Esophagus (tissue), 2 donors: ENCODE data around the gene YAF2. TPM values are rescaled to one million over a fixed set of nuclear protein-coding genes. Genes with fewer than 3 reads are reported as not detected.

Source experiments
- H3K27ac ChIP-seq, 2 donors: one replicate each; pipeline ENCODE4 v1.5.1; 2013; ENCODE audit warnings: low read depth in 2 of 2, mild to moderate bottlenecking in 2 of 2, inconsistent platforms in 1 of 2, low read length in 1 of 2, moderate library complexity in 1 of 2
- H3K27me3 ChIP-seq, 2 donors: one replicate each; pipeline ENCODE4 v1.6.1; 2013; ENCODE audit warnings: low read length in 2 of 2, control low read depth in 1 of 2, mild to moderate bottlenecking in 1 of 2; ENCODE audit not compliant: insufficient read depth in 2 of 2, control insufficient read depth in 1 of 2
- H3K36me3 ChIP-seq, 2 donors: one replicate each; pipeline ENCODE4 v1.6.1; 2013; ENCODE audit warnings: low read length in 1 of 2; ENCODE audit not compliant: control insufficient read depth in 2 of 2, insufficient read depth in 2 of 2
- H3K4me1 ChIP-seq, 2 donors: one replicate each; pipeline ENCODE4 v1.6.1; 2013; ENCODE audit warnings: low read length in 1 of 2; ENCODE audit not compliant: control insufficient read depth in 2 of 2, insufficient read depth in 2 of 2
- H3K4me3 ChIP-seq, 2 donors: one replicate each; pipeline ENCODE4 v1.5.1; 2013; ENCODE audit warnings: low read length in 2 of 2, mild to moderate bottlenecking in 2 of 2, low read depth in 1 of 2, moderate library complexity in 1 of 2
- H3K9me3 ChIP-seq, 2 donors: one replicate each; pipeline ENCODE4 v1.6.1; 2013; ENCODE audit warnings: mild to moderate bottlenecking in 2 of 2, low read depth in 1 of 2, low read length in 1 of 2, moderate library complexity in 1 of 2; ENCODE audit not compliant: control insufficient read depth in 2 of 2, insufficient read depth in 1 of 2
- WGBS, 2 donors: extraction: QIAGEN DNeasy Blood & Tissue Kit; methylation state at CpG; one replicate each; pipeline ENCODE4 v1.1.7; 2013; 5-methylcytosine and 5-hydroxymethylcytosine counted together
- polyA plus RNA-seq, 2 donors: library from polyadenylated mRNA; stranded (reverse); fragments of 200-250 nt; gene quantifications; one replicate each; pipeline ENCODE4 v1.2.3, GENCODE V29; 2013
- donor health status: healthy with polysubstance abuse.
- donor health status: Bipolar disorder and iron deficiency.

YAF2 gene
- polyA plus RNA-seq, 2 donors = 5.3 to 7.4 TPM

DNA sequence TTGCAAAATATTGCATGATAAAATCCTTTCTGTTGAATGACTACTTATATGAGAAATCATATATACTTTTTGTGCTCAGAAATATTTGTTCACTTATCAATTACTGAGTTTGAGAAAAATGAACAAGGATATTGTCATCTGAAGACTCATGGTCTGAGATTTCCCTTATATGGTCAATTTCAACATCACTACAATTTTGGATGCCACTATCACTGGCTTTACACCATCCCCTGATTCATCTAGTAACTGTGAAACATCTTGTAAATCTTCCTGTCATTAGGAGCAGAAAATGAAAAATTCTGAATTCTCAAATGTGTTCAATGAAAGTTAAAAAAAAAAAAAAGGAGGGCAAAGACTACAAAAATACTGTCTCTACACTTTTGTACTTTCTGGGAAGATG, 71.5 kb downstream of the YAF2 start:
- H3K4me3 ChIP-seq = no peak overlapping the region
- H3K27me3 ChIP-seq = no peaks in the 10 kb centered on the region
- H3K9me3 ChIP-seq = no peaks in the 10 kb centered on the region
- H3K27ac ChIP-seq = no peak overlapping the region
- H3K36me3 ChIP-seq = peaks cover 0 to 3% of the 10 kb centered on the region in 2 donors
- no peaks in the 10 kb centered on the region for H3K4me1 ChIP-seq

GRCh38 chr12:42163913-42164312, 74.1 kb downstream of the YAF2 start:
- no peaks in the 10 kb centered on the region for H3K27me3 ChIP-seq
- H3K4me1 ChIP-seq = no peaks in the 10 kb centered on the region
- H3K9me3 ChIP-seq = no peaks in the 10 kb centered on the region
- no peak overlapping the region for H3K27ac ChIP-seq
- no peak overlapping the region for H3K4me3 ChIP-seq
- no peaks in the 10 kb centered on the region for H3K36me3 ChIP-seq

GRCh38 chr12:42162965-42163364, 75.1 kb downstream of the YAF2 start:
- WGBS, 2 donors = 88 to 91% methylated on average over 1 of the region's 1 CpG
- Histone ChIP-seq H3K4me3 (no peak overlapping the region), H3K4me1 (no peaks in the 10 kb centered on the region), H3K36me3 (no peaks in the 10 kb centered on the region), H3K9me3 (no peaks in the 10 kb centered on the region), H3K27me3 (no peaks in the 10 kb centered on the region), H3K27ac (no peak overlapping the region)

- no peaks in the 10 kb centered on the region for H3K4me1 ChIP-seq
- no peaks in the 10 kb centered on the region for H3K36me3 ChIP-seq
- H3K9me3 ChIP-seq = no peaks in the 10 kb centered on the region
- H3K27ac ChIP-seq = no peak overlapping the region
- no peaks in the 10 kb centered on the region for H3K27me3 ChIP-seq
- H3K4me3 ChIP-seq = no peak overlapping the region
These were observed 75.9 kb downstream of the YAF2 start for GRCh38 chr12:42162193-42162592.

GRCh38 chr12:42161529-42161928, 76.5 kb downstream of the YAF2 start:
- Histone ChIP-seq H3K36me3 (no peaks in the 10 kb centered on the region), H3K27me3 (no peaks in the 10 kb centered on the region), H3K9me3 (no peaks in the 10 kb centered on the region), H3K4me3 (no peak overlapping the region), H3K27ac (no peak overlapping the region), H3K4me1 (no peaks in the 10 kb centered on the region)
- WGBS, 2 donors = 69 to 75% methylated on average over 1 of the region's 1 CpG

GRCh38 chr12:42156232-42156631, 81.8 kb downstream of the YAF2 start:
- Histone ChIP-seq H3K9me3 (no peaks in the 10 kb centered on the region), H3K4me3 (no peak overlapping the region), H3K27me3 (no peaks in the 10 kb centered on the region), H3K27ac (no peak overlapping the region), H3K4me1 (no peaks in the 10 kb centered on the region), H3K36me3 (no peaks in the 10 kb centered on the region)
- WGBS, 2 donors = 77 to 92% methylated on average over 2 of the region's 2 CpGs

- 71 to 79% methylated on average over 11 of the region's 11 CpGs for WGBS, 2 donors
- Histone ChIP-seq H3K4me3 (no peak overlapping the region), H3K9me3 (no peaks in the 10 kb centered on the region), H3K27ac (no peak overlapping the region), H3K4me1 (peaks cover 0 to 4% of the 10 kb centered on the region in 2 donors), H3K36me3 (no peaks in the 10 kb centered on the region), H3K27me3 (no peaks in the 10 kb centered on the region)
These were observed 92.4 kb downstream of the YAF2 start for GRCh38 chr12:42145552-42146215.

- peak overlapping the region; percentile 94 to 97 for H3K27ac ChIP-seq
- 9 to 13% methylated on average over 8 of the region's 8 CpGs for whole genome bisulfite sequencing, 2 donors
- no peaks in the 10 kb centered on the region for H3K27me3 ChIP-seq
- H3K4me3 ChIP-seq = peak overlapping the region; percentile 83 to 93
- no peaks in the 10 kb centered on the region for H3K9me3 ChIP-seq
- H3K4me1 ChIP-seq = peaks cover 0 to 4% of the 10 kb centered on the region in 2 donors
- no peaks in the 10 kb centered on the region for H3K36me3 ChIP-seq
These were observed 92.9 kb downstream of the YAF2 start for GRCh38 chr12:42145197-42145549.

DNA sequence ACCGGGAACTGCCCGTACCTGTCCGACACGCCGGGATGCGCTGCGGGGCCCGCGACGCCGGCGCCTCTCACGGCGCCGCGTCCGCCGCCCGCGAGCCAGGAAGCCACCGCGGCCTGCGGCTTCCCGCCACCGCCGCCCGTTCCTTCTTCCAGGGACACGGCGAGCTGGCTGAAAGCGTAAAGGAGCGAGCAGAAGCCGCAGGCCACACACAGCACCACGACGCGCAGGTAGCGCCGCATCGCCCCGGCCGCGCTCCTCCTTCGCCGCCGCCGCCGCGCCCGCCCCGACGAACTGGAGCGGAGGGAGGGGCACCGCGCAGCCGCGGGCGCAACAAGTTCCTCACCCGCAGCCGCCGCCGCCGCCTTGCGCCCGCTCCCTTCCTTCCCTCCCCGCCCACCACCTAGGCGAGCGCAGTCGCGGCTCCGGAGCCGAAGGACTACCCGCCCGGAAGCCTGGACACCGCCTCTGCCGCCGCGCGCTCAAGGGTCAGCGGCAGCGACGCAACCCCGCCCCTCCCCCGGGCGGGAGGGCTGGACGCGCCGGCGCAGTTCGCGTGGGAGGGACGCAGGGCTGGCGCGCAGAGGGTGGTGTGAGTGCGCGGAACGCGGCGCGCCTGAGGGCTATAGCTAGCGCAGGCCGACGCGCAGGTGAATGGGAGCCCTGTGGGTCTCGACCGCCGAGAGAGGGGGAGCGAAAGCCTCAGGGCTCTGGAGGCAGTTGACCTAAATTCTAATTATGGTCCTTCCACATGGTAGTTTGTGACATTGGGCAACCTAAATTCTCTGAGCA, 93.4 kb downstream of the YAF2 start, which contains the start of gene GXYLT1:
Gene GXYLT1 (minus strand): TSS at position 467 of the 789 bp plus-strand sequence. CDS start 228 bp downstream, at position 239.
- no peaks in the 10 kb centered on the region for H3K27me3 ChIP-seq
- H3K36me3 ChIP-seq = no peaks in the 10 kb centered on the region
- H3K27ac ChIP-seq = peak within 1 kb of the TSS; percentile 94 to 97
- H3K4me1 ChIP-seq = peaks cover 0 to 4% of the 10 kb centered on the region in 2 donors
- no peaks in the 10 kb centered on the region for H3K9me3 ChIP-seq
- WGBS, 2 donors = 1% methylated on average over 75 to 106 of the region's 106 CpGs
- peak within 1 kb of the TSS; percentile 83 to 93 for H3K4me3 ChIP-seq

DNA sequence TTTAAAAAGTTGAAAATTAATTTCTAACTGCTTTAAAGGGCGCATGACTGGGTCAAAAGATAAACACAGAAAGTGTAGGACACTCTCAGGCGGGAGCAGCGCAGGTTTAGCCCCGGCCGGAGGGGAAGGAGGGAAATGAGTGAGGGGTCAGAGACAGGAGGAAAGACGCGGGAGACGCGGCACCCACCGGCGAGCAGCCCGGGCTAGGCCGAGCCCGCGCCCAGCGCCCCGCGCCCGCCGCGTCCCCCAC, 94.0 kb downstream of the YAF2 start:
- H3K36me3 ChIP-seq = no peaks in the 10 kb centered on the region
- H3K4me1 ChIP-seq = peaks cover 0 to 4% of the 10 kb centered on the region in 2 donors

More for the DNA sequence above, 94.0 kb downstream of the YAF2 start:
- peak overlapping the region; percentile 94 to 97 for H3K27ac ChIP-seq
- H3K9me3 ChIP-seq = no peaks in the 10 kb centered on the region
- 0% methylated on average over 17 to 21 of the region's 21 CpGs for WGBS, 2 donors
- peak overlapping the region; percentile 83 to 93 for H3K4me3 ChIP-seq
- no peaks in the 10 kb centered on the region for H3K27me3 ChIP-seq
